Liver (tissue), 2 donors: ENCODE results near the gene IFT172.

ENCODE experiments used
- CTCF ChIP-seq: fragments of 150-350 bp; IDR thresholded peaks from 2 replicates; pipeline ENCODE4 v1.5.1; 2017; ENCODE audit warnings: improper control_type of control experiment, low read depth, low read length; ENCODE audit not compliant: missing input control
- ZBTB33 ChIP-seq: IDR thresholded peaks from 2 replicates; pipeline ENCODE4 v1.6.1; 2016; ENCODE audit warnings: antibody characterized with exemption
- donor health status: healthy.

- TF ChIP-seq CTCF: no peak
- TF ChIP-seq ZBTB33: no peak
These were observed 35.6 kb downstream of the IFT172 start for GRCh38 chr2:27453968-27454367.
